Panc1 (cell line): ENCODE data around the gene CTBP1.

Experiments used
- POLR2AphosphoS5 ChIP-seq: IDR thresholded peaks from 2 replicates; pipeline ENCODE4 v1.6.1; 2012; ENCODE audit warnings: mild to moderate bottlenecking, low read depth, low read length, moderate library complexity
- REST ChIP-seq, 2 experiments: IDR thresholded peaks; 2 replicates each; pipeline ENCODE4 v1.6.1; 2011 to 2012; ENCODE audit warnings: low read depth in 2 of 2, control low read depth in 1 of 2, low read length in 1 of 2, mild to moderate bottlenecking in 1 of 2, moderate library complexity in 1 of 2; ENCODE audit not compliant: insufficient read depth in 1 of 2
- TF ChIP-seq, protein P1 (sequence below): fragments of 450-650 bp; IDR thresholded peaks from 2 replicates; pipeline ENCODE4 v1.5.1; 2017; ENCODE audit warnings: mild to moderate bottlenecking

GRCh38 chr4:1244978-1245471, 3.9 kb downstream of the CTBP1 start:
- TF ChIP-seq, protein P1, sequence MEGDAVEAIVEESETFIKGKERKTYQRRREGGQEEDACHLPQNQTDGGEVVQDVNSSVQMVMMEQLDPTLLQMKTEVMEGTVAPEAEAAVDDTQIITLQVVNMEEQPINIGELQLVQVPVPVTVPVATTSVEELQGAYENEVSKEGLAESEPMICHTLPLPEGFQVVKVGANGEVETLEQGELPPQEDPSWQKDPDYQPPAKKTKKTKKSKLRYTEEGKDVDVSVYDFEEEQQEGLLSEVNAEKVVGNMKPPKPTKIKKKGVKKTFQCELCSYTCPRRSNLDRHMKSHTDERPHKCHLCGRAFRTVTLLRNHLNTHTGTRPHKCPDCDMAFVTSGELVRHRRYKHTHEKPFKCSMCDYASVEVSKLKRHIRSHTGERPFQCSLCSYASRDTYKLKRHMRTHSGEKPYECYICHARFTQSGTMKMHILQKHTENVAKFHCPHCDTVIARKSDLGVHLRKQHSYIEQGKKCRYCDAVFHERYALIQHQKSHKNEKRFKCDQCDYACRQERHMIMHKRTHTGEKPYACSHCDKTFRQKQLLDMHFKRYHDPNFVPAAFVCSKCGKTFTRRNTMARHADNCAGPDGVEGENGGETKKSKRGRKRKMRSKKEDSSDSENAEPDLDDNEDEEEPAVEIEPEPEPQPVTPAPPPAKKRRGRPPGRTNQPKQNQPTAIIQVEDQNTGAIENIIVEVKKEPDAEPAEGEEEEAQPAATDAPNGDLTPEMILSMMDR: no peak
- no peak for TF ChIP-seq POLR2AphosphoS5
- no peak for TF ChIP-seq REST (IDR thresholded peaks at IDR 0.05; ENCODE audit: insufficient read depth in 1 of 2, low read depth in 2 of 2, low read length in 1 of 2)
